ENCODE results near the gene CENPU.
"Not testable (repeated sequence)": the region's sequence is repeated elsewhere in the genome, so short reads cannot be mapped to it uniquely, and the experiment has no call there.

Gene CENPU

DNA sequence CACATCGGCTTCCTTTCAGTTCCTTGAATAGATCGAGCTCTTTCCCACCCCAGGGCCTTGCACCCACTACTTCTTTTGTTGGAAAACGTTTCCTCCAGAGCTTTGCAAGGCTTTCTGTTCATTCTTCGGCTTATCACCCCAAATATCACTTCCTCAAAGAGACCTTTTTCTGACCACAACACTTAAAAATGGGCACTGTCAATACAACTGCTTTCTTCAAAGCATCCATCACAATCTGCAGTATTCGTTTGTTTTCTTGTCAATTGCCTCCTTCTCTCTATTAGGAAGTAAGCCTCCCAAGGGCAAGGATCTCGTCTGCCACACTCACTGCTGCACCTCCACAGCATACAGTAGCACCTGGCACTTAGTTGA lies 17.7 kb upstream of the CENPU start:
- DNase-seq (ENCODE audit: low spot score), result no peak

DNA sequence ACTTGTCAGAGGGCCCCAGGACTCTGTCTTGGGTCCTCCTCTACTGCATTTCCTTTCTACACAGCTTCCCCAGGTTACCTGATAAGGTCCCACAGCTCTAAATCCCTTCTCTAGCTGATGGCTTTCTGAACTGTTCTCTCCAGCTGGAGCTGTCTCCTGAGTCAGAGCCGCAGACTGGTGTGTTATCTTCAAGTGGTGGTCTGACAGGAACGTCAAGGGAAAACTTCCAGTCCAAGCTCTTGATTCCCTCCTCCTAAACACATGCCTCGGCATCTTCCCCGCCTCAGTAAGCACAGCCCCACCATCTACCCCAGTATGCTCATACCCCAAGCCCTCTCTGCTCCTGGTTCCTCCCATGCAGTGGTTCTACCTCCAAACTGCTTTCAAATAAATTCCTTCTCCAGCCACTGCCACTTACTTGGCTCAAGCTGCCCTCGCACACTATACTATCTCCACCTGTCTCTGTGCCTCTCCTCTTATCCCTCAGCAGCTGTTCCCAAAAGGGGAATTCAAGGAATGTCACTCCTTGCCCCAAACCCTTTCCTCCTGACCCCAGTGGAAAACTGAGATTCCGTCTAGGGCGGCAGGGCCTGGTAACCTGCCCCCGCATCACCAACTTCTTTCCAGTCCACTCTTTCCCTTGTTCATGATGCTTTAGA lies 17.2 kb upstream of the CENPU start:
- no peak for DNase-seq (ENCODE audit: low spot score)

DNA sequence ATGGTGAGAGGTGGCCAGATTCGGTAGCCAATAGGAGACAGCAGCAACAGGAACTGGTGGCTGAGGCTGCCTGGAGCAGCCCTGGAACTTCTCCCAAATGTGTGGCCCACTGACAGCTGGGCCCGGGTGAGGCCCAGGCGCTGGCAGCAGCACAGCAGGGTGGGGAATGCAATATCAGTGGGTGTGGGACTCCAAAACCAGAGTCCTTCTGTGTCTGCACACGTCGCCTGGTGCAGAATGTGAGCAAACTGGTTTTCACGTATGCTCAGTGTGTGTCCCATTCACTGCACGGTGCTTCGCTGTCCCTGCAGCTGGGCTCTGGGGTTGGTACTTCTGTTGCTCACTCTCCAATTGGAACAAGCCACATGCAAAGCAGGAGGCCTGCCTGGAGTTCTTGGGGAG lies 14.4 kb upstream of the CENPU start:
- DNase-seq (ENCODE audit: low spot score), result no peak

DNA sequence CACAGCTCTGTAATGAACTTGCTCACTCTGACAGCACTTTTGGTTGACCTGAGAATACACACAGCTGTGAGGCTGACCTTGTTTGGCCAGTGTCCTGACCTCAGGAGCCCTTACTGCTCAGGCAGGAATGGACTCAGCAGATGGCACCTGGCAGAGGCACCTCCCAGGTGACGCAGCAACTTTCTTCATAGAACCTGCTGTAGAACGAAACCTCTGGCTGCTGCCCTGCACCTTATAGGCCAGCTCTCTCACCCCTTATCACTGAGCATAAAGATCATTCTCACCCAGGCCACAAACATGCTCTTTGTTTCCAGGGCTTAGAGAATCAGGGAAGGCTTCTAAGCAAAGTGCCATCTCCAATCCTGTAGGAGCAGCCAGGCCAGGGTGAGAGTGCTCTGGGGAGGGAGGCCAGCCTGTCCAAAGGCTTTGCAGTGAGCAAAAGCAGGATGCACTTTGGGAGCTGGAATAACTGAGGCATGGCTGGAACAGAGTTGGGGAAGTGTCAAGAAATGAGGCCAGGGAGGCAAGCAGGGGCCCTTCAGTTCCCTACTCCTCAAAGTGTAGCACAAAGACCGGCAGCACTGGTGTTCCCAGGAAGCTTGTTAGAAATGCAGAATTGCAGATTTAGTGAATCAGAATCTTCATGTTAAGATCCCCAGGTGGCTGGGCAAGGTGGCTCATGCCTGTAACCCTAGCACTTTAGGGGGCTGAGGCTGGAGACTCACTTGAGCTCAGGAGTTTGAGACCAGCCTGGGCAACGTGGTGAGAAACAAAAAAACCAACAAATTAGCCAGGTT lies 13.3 kb upstream of the CENPU start:
- no peak for DNase-seq (ENCODE audit: low spot score)

DNA sequence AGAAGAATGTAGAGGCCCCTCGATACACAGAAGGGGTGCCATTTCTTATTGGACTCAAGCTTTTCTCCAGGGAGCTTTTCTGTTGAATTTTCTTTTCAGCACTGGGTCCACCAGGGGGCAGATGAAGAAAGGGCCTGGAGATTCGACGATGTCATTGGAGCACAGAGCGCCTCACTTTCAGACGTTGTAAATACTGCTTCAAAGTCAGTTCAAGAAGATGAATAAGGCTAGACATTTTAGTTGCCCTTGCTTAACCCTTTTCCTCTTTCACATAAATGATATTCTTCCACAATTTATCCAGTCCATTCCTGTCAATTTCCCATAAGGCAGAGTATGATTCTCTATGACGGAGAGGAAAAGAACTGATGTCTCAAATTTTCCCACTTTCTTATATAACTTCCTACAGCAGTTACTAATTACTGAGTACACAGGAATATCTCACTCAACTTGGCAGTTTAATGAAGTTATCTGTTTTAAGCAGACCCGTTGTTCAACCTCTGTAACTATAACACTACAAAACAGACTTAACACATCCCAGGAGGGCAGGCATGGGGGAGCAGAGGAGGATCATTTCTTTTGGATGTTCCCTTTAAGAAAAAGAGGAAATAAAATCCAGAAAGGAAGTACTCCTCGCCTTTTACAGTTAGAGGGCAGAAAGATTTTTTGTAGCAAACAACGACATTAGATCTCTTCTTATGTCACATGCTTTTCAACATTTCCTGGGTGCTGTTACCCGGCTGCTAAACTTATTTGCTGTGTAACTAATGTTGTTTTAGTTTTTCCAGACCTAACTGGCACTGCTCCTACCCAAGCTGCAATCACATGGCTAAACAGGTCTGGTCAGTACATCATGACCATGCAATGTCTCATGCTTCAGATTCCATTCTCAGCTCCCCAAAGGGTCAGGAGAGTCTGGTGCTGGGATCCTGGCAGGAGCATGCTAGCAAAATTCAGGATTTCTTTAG lies 12.2 kb upstream of the CENPU start:
- DNase-seq (ENCODE audit: low spot score), result peak; percentile 88

DNA sequence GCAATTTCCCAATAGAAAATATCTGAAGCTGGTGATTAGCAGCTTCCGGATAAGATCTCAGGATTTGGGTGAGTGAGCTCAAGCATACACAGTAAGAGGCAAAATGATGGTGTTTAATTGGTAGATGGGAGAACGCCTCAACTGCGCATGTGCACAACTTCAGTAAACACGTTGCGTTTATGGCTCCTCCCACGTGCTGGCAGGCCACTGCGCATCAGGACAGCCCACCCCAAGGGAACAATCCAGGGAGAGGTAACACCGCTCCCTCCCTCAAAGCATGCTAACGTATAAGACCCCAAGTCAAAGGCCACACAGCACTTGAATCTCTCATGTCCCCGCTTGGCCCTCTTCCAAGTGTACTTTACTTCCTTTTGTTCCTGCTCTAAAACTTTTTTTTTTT lies 10.3 kb upstream of the CENPU start:
- DNase-seq (ENCODE audit: low spot score), result no peak

DNA sequence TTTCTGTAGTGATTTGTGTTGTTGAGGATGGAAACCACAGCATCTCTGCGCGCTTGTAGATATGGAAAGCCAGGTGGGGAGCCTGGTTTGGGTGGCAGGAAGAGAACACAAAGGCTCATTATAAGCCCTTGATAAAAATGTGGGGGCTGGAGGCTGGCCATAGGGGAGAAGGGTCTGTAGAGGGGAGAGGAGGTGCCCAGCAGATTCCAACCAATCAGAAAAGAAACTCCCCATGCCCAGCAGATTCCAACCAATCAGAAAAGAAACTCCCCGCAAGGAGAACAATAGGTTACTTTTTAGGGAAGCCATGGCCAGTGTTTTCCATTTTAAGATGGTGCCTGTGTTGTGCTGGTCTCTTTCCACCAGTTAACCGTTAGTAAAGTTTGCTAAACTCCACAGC lies 9.8 kb upstream of the CENPU start:
- DNase-seq (ENCODE audit: low spot score), result no peak

DNA sequence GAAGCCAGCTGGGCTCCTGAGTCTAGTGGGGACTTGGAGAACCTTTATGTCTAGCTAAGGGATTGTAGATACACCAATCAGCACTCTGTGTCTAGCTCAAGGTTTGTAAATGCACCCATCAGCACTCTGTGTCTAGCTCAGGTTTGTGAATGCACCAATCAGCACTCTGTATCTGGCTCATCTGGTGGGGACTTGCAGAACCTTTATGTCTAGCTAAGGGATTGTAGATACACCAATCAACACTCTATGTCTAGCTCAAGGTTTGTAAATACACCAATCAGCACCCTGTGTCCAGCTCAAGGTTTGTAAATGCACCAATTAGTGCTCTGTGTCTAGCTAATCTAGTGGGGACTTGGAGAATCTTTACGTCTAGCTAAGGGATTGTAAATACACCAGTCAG lies 7.8 kb upstream of the CENPU start:
- DNase-seq (ENCODE audit: low spot score), result not testable (repeated sequence)

DNA sequence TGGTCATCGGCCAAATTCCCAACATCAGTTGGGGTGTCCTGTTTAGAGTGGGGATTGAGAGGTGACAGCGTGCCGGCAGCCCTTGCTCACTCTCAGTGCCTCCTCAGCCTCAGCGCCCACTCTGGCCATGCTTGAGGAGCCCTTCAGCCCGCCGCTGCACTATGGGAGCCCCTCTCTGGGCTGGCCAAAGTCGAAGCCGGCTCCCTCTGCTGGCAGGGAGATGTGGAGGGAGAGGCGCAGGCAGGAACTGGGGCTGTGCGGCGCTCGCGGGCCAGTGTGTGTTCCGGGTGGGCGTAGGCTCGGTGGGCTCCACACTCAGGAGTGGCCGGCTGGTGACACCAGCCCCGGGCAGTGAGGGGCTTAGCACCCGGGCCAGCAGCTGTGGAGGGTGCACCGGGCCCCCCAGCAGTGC lies 7.1 kb upstream of the CENPU start:
- no peak for DNase-seq (ENCODE audit: low spot score)

DNA sequence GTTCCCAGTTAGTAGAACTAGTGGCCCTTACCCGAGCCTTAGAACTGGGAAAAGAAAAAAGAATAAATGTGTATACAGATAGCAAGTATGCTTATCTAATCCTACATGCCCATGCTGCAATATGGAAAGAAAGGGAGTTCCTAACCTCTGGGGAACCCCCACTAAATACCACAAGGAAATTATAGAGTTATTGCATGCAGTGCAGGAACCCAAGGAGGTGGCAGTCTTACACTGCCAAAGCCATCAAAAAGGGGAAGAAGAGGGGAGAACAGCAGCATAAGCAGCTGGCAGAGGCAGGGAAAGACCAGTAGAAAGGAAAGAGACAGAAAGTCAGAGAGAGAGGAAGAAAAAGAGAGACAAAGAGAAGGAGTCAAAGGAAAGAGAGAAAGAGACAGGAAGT lies 5.7 kb upstream of the CENPU start:
- not testable (repeated sequence) for DNase-seq (ENCODE audit: low spot score)

DNA sequence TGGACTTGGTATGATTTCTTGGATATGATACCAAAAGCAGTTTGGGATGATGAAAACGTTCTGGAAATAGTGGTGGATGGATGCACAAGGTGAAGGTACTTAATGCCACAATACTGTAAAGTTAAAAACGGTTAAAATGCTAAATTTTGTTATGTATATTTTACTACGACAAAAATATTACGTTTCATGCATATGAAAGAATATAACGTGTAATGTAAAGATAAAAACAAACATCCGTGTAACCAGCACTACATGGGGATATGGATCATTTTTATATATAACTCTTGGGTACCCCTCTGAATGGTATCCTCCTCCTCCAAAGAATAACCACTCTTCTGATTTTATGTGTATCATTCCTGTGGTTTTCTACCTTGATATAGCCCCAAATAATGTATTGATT lies 862 bp upstream of the CENPU start:
- DNase-seq (ENCODE audit: low spot score), result no peak

DNA sequence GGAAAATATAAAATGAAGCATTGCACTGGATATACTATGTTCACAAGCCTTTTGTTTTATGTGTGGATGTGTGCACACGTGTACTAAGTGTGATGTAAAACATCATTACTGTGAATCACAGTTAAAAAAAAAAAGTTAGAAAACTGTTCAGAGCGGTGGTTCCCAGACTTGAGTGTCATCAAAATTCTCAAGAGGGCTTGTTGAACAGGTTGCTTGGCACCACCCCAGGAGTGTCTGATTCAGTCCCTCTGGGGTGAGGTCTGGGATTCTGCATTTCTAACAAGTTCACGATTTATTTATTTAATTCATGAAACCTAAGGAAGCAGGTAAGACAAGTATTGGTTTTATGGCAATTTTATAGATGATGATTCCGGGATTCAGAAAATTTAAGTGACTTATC lies 1.8 kb downstream of the CENPU start:
- no peak for DNase-seq (ENCODE audit: low spot score)

DNA sequence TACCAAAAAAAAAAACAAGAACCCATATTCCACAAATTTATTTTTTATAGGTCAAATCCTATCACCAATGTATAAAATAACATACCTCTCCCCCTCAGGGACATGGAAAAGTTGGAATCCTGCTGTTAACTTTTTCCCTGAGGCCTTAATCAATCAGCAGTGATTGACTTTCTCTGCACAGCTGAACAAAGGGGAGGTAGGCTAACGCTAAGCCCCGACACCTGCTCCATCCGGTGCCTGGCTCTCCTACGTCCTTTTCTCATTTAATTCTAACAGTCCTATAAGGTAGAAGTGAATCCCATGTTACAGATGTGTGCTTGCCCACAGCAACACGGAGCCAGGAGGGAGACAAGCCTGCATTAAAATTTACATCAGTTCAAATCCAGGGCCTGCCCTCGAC lies 2.8 kb downstream of the CENPU start:
- DNase-seq (ENCODE audit: low spot score), result no peak

DNA sequence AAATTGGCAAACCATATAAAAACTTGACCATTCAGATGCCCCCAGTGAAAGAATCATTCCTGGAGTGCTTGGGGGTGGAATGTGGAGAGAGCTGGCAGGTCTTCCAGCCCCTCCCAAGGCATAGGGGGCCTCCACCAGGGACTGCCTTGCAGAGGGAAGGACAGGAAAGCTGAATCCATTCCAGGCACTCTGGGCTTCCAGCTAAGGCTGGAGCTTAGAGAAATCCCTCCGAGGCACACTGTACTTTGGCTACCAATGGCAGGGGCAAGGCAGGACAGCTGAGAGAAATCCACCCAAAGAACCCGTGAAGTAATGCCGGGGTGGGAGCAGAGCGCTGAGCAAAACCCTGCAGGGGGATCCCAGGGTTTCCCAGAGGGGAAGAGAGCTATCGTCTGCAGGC lies 4.0 kb downstream of the CENPU start:
- DNase-seq (ENCODE audit: low spot score), result no peak

DNA sequence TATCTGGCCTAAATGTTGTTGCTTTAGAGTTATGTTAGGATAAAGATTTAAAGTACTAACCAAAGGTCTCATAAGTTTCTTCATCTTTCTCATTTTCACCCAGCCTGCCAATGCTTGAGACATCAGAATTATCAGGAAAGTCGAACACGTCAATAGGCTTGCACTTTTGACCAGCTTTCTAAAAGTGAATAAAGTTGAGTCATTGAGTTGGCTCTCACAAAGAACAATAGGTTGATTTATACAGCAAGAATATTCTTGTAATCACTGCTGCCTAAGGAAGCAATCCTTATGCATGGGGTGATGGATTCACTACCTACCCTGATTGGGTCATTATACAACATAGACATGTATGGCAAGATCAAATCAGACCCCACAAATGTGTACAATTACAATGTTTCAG lies 5.0 kb downstream of the CENPU start:
- DNase-seq (ENCODE audit: low spot score), result no peak

DNA sequence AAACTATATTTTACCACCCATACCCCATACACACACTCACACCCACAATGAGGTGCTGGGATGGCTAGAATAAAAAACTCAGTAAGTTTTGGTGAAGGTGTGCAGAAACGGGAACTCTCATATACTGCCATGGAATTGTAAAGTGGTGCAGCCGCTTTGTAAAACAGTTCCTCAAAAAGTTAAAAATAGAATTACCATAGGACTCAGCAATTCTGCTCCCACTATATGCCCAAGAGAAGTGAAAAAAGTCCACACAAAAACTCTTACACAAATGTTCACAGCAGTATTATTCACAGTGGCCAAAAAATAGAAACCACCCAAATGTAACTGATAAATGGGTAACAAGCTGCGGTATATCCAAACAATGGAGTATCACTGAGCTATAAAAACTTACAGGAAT lies 6.5 kb downstream of the CENPU start:
- no peak for DNase-seq (ENCODE audit: low spot score)

DNA sequence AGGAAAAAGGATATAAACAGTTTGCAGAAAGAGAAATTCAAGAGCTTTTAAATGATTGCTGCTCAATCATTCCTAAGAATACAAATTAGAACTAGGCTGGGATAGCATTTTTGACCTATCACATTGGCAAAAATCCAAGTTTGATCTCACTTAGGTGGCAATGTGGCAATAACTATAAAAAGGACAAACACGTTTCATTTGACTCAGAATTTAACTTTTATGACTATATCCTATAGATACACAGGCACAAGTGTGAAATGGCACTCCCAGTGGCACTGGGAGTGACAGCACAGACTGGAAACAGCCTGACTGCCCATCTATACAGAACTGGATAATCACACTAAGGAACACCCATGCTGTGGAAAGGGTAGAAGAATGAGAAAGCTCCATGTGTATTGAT lies 11.1 kb downstream of the CENPU start:
- no peak for DNase-seq (ENCODE audit: low spot score)

DNA sequence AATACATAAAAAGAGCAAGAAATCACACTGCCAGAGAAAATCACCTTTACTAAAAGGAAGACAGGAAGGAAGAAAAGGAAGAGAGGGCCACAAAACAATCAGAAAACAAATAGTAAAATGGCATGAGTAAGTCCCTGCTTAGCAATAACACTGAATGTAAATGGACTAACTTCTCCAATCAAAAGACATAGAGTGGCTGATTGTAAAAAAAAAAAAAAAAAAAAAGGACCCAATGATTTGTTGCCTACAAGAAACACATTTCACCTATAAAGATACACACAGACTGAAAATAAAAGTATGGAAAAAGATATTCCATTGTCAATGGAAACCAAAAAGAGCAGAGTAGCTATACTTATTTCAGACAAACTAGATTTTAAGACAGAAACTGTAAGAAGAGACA lies 12.6 kb downstream of the CENPU start:
- no peak for DNase-seq (ENCODE audit: low spot score)

DNA sequence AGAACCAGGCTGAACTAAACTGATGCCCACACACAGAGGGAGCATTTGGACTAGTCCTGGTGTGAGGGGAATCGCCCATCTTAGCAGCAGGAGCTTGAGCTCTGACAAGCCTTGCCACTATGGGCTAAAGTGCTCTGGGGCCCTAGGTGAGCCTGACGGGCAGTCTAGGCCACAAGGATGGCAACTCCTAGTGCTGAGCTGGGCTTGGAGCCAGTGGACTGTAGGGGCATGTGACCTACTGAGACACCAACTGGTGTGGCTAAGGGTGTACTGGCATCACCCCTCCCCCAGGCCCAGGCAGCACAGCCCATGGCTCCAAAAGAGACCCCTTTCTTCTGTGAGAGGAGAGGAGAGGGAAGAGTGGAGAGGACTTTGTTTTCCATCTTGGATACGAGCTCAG lies 14.5 kb downstream of the CENPU start:
- no peak for DNase-seq (ENCODE audit: low spot score)

DNA sequence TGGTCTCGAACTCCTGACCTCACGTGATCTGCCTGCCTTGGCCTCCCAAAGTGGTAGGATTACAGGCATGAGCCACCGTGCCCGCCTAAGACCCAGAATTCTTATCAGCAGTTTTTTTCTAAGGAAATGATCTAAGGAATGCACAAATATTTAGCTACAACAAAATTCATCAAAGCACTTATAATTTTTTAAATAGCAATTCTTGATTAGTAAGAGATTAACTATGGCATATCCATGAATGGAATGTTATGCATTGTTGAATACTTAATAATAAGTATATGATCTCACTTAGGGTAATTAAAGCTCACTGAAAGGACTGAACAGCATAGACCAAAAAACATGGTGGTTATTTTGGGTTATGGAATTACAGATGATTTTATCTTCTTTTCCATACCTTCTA lies 18.4 kb downstream of the CENPU start:
- DNase-seq (ENCODE audit: low spot score), result no peak

DNA sequence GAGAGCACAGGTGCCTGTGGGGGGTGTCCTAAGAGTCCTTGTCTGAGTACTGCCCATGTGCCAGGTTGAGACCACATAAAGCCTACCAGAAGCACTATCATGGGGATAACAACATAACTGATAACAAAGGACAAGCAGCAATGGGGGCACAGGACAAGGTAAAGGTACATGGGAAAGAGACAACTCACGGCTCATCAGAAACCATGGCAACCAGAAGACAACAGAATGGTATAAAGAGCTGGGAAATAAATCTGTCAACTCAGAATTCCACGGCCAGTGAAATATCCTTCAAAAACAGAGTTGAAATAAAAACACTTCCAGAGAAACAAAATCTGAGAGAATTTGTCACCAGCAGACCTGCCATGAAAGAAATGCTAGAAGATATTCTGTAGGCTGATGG lies 20.0 kb downstream of the CENPU start:
- DNase-seq (ENCODE audit: low spot score), result no peak

DNA sequence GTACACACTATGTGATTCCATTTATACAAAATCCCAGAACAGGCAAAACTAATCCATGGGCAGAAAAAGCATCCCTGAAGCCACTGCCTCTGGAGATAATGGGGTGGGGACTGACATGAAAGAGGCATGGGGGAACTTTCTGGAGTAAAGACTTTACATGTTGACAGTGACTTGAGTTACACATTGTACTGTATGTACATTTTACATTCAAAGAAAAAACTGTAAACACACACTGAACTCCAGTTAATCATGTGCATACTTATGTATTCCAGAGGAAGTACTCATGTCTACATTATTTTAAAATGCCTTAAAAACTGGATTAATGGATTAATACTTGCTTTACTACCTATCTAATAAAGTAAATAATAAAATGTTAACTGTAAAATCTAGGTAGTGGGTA lies 21.6 kb downstream of the CENPU start:
- DNase-seq (ENCODE audit: low spot score), result no peak

DNA sequence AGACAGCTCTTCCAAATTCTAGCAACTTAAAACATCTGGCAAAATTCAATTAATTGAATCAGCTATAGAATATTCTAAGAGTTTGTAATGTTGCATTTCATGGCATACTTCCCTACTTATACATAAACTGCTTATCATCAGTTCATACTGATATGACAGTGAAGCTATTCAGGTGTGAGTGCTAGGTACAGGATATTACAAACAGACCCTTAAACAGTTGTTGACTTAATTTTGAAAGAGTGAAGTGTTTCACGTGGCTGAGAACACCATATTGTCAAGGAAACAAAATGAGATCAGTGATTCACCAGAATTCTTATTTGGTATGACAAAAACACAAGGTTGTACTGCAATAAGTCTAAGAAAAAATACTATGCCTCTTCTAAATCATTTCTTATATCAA lies 27.4 kb downstream of the CENPU start:
- DNase-seq (ENCODE audit: low spot score), result no peak

All from pons (tissue), 1 donor.